Measurements from ENCODE around the gene RSPH9. TPM values are rescaled to one million over a fixed set of nuclear protein-coding genes. Genes with fewer than 3 reads are reported as not detected.
A peak's percentile ranks its signal among the peaks of the same experiment; 100 is the strongest.

The RSPH9 gene
- total and polyA plus RNA-seq, 2 donors from 2014 or later, result 0.16 to 0.45 TPM

GRCh38 chr6:43707767-43708166 is 62.9 kb downstream of the RSPH9 start:
- no peak for FAIRE-seq

GRCh38 chr6:43708860-43709653 is 64.2 kb downstream of the RSPH9 start:
- no peak overlapping the region for H3K9ac ChIP-seq (ENCODE audit: low read length in 3 of 3)
- intact Hi-C loops (cut with DNase I), result no loop called here
- no peak overlapping the region for H3K27ac ChIP-seq (ENCODE audit: low read depth in 2 of 2, low read length in 2 of 2)
- no peaks in the 10 kb centered on the region for H3K27me3 ChIP-seq (ENCODE audit: control insufficient read depth, insufficient read depth, low read length)
- FAIRE-seq, result no peak
- DNase-seq, result peak in 2 of 5 donors; percentile 26 to 63
- TF ChIP-seq CTCF (IDR thresholded peaks at IDR 0.05; ENCODE audit: borderline replicate concordance, extremely low read depth, insufficient read depth), result no peak
- no peaks in the 10 kb centered on the region for H3K36me3 ChIP-seq (ENCODE audit: control insufficient read depth in 2 of 3, insufficient read depth in 3 of 3, low read length in 3 of 3)
- no peak overlapping the region for H3K4me3 ChIP-seq (ENCODE audit: low read length in 3 of 3)
- H3K9me3 ChIP-seq (ENCODE audit: control insufficient read depth in 2 of 3, insufficient read depth in 1 of 3, low read length in 3 of 3), result no peaks in the 10 kb centered on the region
- H3K4me1 ChIP-seq (ENCODE audit: control insufficient read depth in 2 of 3, insufficient read depth in 2 of 3, low read depth in 1 of 3, low read length in 3 of 3), result no peaks in the 10 kb centered on the region

More at GRCh38 chr6:43707767-43708166, 62.9 kb downstream of the RSPH9 start:
- no peak for TF ChIP-seq CTCF (IDR thresholded peaks at IDR 0.05; ENCODE audit: borderline replicate concordance, extremely low read depth, insufficient read depth)
- Histone ChIP-seq H3K9me3 (ENCODE audit: control insufficient read depth in 2 of 3, insufficient read depth in 1 of 3, low read length in 3 of 3) (no peaks in the 10 kb centered on the region), H3K27me3 (ENCODE audit: control insufficient read depth, insufficient read depth, low read length) (no peaks in the 10 kb centered on the region), H3K27ac (ENCODE audit: low read depth in 2 of 2, low read length in 2 of 2) (no peak overlapping the region), H3K36me3 (ENCODE audit: control insufficient read depth in 2 of 3, insufficient read depth in 3 of 3, low read length in 3 of 3) (no peaks in the 10 kb centered on the region), H3K4me1 (ENCODE audit: control insufficient read depth in 2 of 3, insufficient read depth in 2 of 3, low read depth in 1 of 3, low read length in 3 of 3) (peaks cover 0 to 4% (median 0%) of the 10 kb centered on the region in 3 donors), H3K4me3 (ENCODE audit: low read length in 3 of 3) (no peak overlapping the region), H3K9ac (ENCODE audit: low read length in 3 of 3) (no peak overlapping the region)
- intact Hi-C loops (cut with DNase I), result no loop called here
- DNase-seq, result no peak

- intact Hi-C loops (cut with DNase I), result no loop called here
- Histone ChIP-seq H3K27me3 (ENCODE audit: control insufficient read depth, insufficient read depth, low read length) (no peaks in the 10 kb centered on the region), H3K9me3 (ENCODE audit: control insufficient read depth in 2 of 3, insufficient read depth in 1 of 3, low read length in 3 of 3) (no peaks in the 10 kb centered on the region), H3K4me3 (ENCODE audit: low read length in 3 of 3) (no peak overlapping the region), H3K4me1 (ENCODE audit: control insufficient read depth in 2 of 3, insufficient read depth in 2 of 3, low read depth in 1 of 3, low read length in 3 of 3) (no peaks in the 10 kb centered on the region), H3K9ac (ENCODE audit: low read length in 3 of 3) (no peak overlapping the region), H3K27ac (ENCODE audit: low read depth in 2 of 2, low read length in 2 of 2) (no peak overlapping the region), H3K36me3 (ENCODE audit: control insufficient read depth in 2 of 3, insufficient read depth in 3 of 3, low read length in 3 of 3) (no peaks in the 10 kb centered on the region)
- DNase-seq (peak in 1 of 5 donors; percentile 29), FAIRE-seq (no peak)
- TF ChIP-seq CTCF (IDR thresholded peaks at IDR 0.05; ENCODE audit: borderline replicate concordance, extremely low read depth, insufficient read depth), result no peak
Measured at GRCh38 chr6:43709654-43710303, 64.9 kb downstream of the RSPH9 start.
